ENCODE results near the gene BRWD1.

The BRWD1 gene

GRCh38 chr21:39196310-39196709 is 117.1 kb downstream of the BRWD1 start:
- H3K9me3 ChIP-seq (ENCODE audit: severe bottlenecking), result no peaks in the 10 kb centered on the region
- TF ChIP-seq CTCF (IDR thresholded peaks at IDR 0.05; ENCODE audit: low read depth, low read length), result no peak
- no peak overlapping the region for H3K27ac ChIP-seq
- no peak overlapping the region for H3K4me3 ChIP-seq (ENCODE audit: low read depth, low read length)
- no peak for DNase-seq
- H3K27me3 ChIP-seq (ENCODE audit: insufficient read depth, low read depth, severe bottlenecking), result no peaks in the 10 kb centered on the region
- H3K36me3 ChIP-seq, result peaks cover 62% of the 10 kb centered on the region

GRCh38 chr21:39193380-39193779 is 120.1 kb downstream of the BRWD1 start:
- DNase-seq, result no peak
- Histone ChIP-seq H3K4me3 (ENCODE audit: low read depth, low read length) (no peak overlapping the region), H3K36me3 (peaks cover 32% of the 10 kb centered on the region), H3K9me3 (ENCODE audit: severe bottlenecking) (no peaks in the 10 kb centered on the region), H3K27ac (no peak overlapping the region), H3K27me3 (ENCODE audit: insufficient read depth, low read depth, severe bottlenecking) (no peaks in the 10 kb centered on the region)
- no peak for TF ChIP-seq CTCF (IDR thresholded peaks at IDR 0.05; ENCODE audit: low read depth, low read length)

- no peak for TF ChIP-seq CTCF (IDR thresholded peaks at IDR 0.05; ENCODE audit: low read depth, low read length)
- no peaks in the 10 kb centered on the region for H3K27me3 ChIP-seq (ENCODE audit: insufficient read depth, low read depth, severe bottlenecking)
- no peak overlapping the region for H3K4me3 ChIP-seq (ENCODE audit: low read depth, low read length)
- H3K36me3 ChIP-seq, result peaks cover 9% of the 10 kb centered on the region
- no peaks in the 10 kb centered on the region for H3K9me3 ChIP-seq (ENCODE audit: severe bottlenecking)
- no peak overlapping the region for H3K27ac ChIP-seq
- no peak for DNase-seq
Measured at GRCh38 chr21:39189857-39190604, 123.4 kb downstream of the BRWD1 start.

GRCh38 chr21:39188521-39189139 is 124.8 kb downstream of the BRWD1 start:
- no peak for DNase-seq
- Histone ChIP-seq H3K27ac (no peak overlapping the region), H3K27me3 (ENCODE audit: insufficient read depth, low read depth, severe bottlenecking) (no peaks in the 10 kb centered on the region), H3K9me3 (ENCODE audit: severe bottlenecking) (no peaks in the 10 kb centered on the region), H3K36me3 (no peaks in the 10 kb centered on the region), H3K4me3 (ENCODE audit: low read depth, low read length) (no peak overlapping the region)
- no peak for TF ChIP-seq CTCF (IDR thresholded peaks at IDR 0.05; ENCODE audit: low read depth, low read length)

- DNase-seq, result no peak
- Histone ChIP-seq H3K27me3 (ENCODE audit: insufficient read depth, low read depth, severe bottlenecking) (no peaks in the 10 kb centered on the region), H3K27ac (no peak overlapping the region), H3K9me3 (ENCODE audit: severe bottlenecking) (no peaks in the 10 kb centered on the region), H3K4me3 (ENCODE audit: low read depth, low read length) (no peak overlapping the region), H3K36me3 (peaks cover 5% of the 10 kb centered on the region)
- TF ChIP-seq CTCF (IDR thresholded peaks at IDR 0.05; ENCODE audit: low read depth, low read length), result no peak
Measured at GRCh38 chr21:39187141-39187540, 126.3 kb downstream of the BRWD1 start.
